ENCODE results near the gene TRAPPC12.
"Not testable (repeated sequence)": the region's sequence is repeated elsewhere in the genome, so short reads cannot be mapped to it uniquely, and the experiment has no call there.

The TRAPPC12 gene

DNA sequence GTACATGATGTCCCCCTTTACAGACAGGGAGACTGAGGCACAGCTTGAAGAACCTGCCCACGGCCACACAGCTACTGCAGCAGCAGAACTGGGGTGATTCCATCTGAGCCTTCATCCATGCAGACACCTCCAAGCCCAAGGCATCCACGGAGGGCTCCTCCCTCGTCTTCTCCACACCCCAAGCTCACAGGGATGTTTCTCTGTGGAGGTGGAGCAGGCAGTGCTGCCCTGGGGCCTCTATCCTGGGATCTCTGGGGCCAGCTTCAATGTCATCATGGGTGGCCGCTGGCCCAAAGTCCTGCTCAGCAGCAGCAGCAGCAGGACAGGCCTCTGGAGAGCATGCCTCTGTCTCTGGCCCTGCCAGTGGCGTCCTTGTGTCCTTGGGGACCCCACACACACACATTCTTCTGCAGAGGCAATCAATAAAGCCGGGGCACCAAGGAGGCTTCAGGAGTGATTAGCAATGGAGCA lies 108.6 kb downstream of the TRAPPC12 start:
- H3K4me3 ChIP-seq (ENCODE audit: low read depth, low read length), result no peak overlapping the region
- TF ChIP-seq CTCF (IDR thresholded peaks at IDR 0.05; ENCODE audit: control insufficient read depth, extremely low read depth, insufficient read depth), result no peak
- DNase-seq (ENCODE audit: low read depth), result no peak

GRCh38 chr2:3488855-3489763 lies 109.6 kb downstream of the TRAPPC12 start:
- no peak overlapping the region for H3K4me3 ChIP-seq (ENCODE audit: low read depth, low read length)
- DNase-seq (ENCODE audit: low read depth), result no peak
- no peak for TF ChIP-seq CTCF (IDR thresholded peaks at IDR 0.05; ENCODE audit: control insufficient read depth, extremely low read depth, insufficient read depth)

DNA sequence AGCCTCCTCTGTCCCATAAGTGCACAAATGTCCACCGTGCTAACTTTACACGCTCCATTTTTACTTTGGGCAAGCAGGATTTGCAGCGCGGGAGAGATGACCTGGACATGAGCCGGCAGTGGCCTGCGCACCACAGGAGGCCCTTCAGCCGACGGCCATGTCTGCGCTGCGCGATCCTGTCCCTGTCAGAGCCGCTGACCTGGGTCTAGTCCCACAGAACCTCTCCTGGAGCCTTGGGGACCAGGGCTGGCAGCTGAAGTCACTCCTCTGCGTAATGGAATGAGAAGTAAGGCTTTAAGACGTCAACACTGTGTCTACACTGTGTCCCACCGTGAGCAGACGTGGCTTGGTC lies 110.2 kb downstream of the TRAPPC12 start:
- no peak for DNase-seq (ENCODE audit: low read depth)
- no peak for TF ChIP-seq CTCF (IDR thresholded peaks at IDR 0.05; ENCODE audit: control insufficient read depth, extremely low read depth, insufficient read depth)

DNA sequence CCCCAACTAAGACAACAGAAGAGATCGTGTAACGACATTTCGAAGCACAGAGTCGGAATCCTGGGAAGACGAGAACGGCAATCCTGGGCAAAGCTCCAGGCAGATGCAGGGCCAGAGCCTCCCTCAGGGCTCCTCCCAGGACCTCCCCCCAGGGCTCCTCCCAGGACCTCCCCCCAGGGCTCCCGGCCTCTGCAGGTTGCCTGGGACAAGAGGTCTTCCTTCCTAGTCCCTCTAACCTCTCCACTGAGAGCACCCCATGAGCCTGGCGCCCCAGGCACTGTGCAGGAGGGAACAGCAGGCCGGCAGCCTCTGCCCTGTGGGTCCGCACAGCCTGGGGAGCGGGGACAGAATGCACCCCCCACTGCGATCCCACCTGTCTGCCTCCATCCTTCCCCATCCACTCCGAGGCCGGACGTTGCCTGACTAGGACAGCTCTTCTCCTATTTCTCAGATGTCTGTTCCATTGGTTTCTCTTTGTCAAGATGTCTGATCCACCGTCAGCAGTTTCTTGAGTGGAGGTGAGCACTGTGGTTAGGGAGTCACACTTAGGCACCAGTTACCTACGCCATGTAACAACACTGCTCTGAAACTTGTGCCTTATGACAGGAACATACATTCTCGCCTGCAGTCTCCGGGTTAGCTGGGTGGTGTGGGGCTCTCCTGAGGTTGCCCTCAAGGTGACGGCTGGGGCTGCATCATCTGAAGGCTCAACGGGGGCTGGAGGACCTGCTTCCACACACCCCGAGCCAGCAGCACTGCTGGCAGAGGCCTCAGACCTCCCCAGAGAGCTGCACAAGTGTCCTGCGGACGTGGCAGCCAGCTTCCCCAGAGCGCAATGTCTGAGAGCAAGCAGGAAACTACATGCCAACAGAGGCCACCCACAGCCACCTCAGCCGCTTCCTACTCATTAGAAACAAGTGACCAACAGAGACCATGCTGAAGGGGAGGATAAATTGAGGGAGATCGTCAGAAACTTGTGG lies 111.0 kb downstream of the TRAPPC12 start:
- no peak overlapping the region for H3K4me3 ChIP-seq (ENCODE audit: low read depth, low read length)
- DNase-seq (ENCODE audit: low read depth), result no peak
- no peak for TF ChIP-seq CTCF (IDR thresholded peaks at IDR 0.05; ENCODE audit: control insufficient read depth, extremely low read depth, insufficient read depth)

More for the DNA sequence above, 110.2 kb downstream of the TRAPPC12 start:
- no peak overlapping the region for H3K4me3 ChIP-seq (ENCODE audit: low read depth, low read length)

DNA sequence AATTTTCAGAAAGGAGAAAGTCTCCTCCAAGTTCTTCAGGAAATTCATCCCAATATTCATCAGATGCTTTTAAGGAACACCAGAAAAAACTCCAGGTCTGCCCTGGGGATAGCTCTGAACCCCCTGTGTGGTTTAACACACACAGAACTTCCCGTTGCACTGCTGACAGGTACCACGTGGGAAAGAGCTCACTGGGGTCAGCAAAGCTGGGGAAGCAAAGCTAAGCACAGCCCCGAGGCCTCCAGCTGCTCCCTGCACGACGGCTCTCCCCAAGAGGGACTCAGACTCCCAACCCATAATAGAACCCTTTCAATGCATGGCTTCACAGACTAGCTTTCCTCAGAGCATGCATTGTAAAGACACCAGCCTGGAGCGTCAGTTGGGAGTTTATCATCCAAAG lies 111.8 kb downstream of the TRAPPC12 start:
- TF ChIP-seq CTCF (IDR thresholded peaks at IDR 0.05; ENCODE audit: control insufficient read depth, extremely low read depth, insufficient read depth), result no peak
- no peak overlapping the region for H3K4me3 ChIP-seq (ENCODE audit: low read depth, low read length)
- no peak for DNase-seq (ENCODE audit: low read depth)

DNA sequence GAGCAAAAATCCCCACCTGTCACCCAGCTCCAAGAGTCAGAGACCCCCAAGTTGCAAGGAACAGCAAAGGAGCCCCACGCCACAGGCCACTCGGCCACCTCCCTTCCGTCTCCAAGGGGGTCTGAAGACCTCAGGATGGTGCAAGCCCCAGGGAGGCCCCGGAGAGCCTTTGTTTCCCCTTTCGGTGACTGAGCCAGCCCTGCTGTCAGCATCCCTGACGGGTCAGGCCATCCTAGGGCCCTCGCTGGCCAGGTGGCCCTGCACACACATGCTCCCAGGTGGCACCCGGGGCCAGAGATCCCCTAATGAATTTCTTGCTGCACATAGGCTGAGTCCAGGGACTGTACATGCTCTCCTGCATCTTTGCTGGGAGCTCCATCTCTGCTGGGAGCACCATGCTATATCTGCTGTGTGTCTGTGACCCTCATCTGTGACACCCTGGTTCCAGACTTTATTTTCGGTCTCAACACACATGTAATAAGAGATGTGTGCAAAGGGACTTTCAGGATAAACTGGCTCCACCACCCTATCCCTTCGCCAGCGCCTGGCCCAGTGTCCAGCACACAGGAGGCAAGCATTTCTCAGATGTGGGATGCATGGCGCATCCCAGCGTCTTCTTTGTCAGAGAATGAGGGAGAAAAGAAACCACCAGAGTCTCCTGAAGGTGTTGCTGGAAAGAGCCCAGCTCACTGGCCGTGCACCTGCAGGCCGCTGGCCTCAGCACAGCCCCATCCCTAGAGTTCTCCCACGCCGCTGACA lies 112.4 kb downstream of the TRAPPC12 start:
- TF ChIP-seq CTCF (IDR thresholded peaks at IDR 0.05; ENCODE audit: control insufficient read depth, extremely low read depth, insufficient read depth), result no peak
- DNase-seq (ENCODE audit: low read depth), result no peak

DNA sequence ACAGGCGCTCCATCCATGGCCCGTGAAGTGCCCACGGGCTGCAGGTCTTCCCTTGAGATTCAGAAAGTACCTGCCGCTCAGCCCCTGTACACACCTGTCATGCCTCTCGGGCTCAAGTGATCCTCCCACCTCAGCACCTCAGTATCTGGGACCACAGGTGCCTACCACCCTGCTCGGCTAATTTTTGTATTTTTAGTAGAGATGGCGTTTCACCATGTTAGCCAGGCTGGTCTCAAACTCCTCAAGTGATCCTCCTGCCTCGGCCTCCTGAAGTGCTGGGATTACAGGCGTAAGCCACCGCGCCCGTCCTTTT lies 112.9 kb downstream of the TRAPPC12 start:
- not testable (repeated sequence) for H3K4me3 ChIP-seq (ENCODE audit: low read depth, low read length); DNase-seq (ENCODE audit: low read depth)

More for the DNA sequence above, 112.4 kb downstream of the TRAPPC12 start:
- no peak overlapping the region for H3K4me3 ChIP-seq (ENCODE audit: low read depth, low read length)
